ENCODE measurements around the gene NDUFA7. TPM values are rescaled to one million over a fixed set of nuclear protein-coding genes. Genes with fewer than 3 reads are reported as not detected.
"Not testable (repeated sequence)": the region's sequence is repeated elsewhere in the genome, so short reads cannot be mapped to it uniquely, and the experiment has no call there.

Gene NDUFA7
- total RNA-seq, 1 donor from 2014 or later, result 45.2 TPM

GRCh38 chr19:8319807-8320520 lies 1.2 kb downstream of the NDUFA7 start:
- no peak for DNase-seq (ENCODE audit: low spot score)

GRCh38 chr19:8318835-8319234 lies 2.3 kb downstream of the NDUFA7 start:
- not testable (repeated sequence) for DNase-seq (ENCODE audit: low spot score)

GRCh38 chr19:8316351-8317125 lies 4.6 kb downstream of the NDUFA7 start:
- DNase-seq (ENCODE audit: low spot score), result no peak

GRCh38 chr19:8314981-8315640 lies 6.1 kb downstream of the NDUFA7 start:
- not testable (repeated sequence) for DNase-seq (ENCODE audit: low spot score)

- no peak for DNase-seq (ENCODE audit: low spot score)
Measured at GRCh38 chr19:8311461-8312260, 9.5 kb downstream of the NDUFA7 start.

GRCh38 chr19:8310342-8311055 lies 10.7 kb downstream of the NDUFA7 start:
- DNase-seq (ENCODE audit: low spot score), result no peak

GRCh38 chr19:8308891-8309291 lies 12.3 kb downstream of the NDUFA7 start:
- DNase-seq (ENCODE audit: low spot score), result no peak

GRCh38 chr19:8307965-8308866 lies 13.0 kb downstream of the NDUFA7 start, which contains the start of gene CD320:
Gene CD320, minus strand, starts transcription at chr19:8308358. Its CDS starts 68 bp downstream, at chr19:8308290.
- DNase-seq (ENCODE audit: low spot score), result peak; percentile 92

- peak; percentile 7 for DNase-seq (ENCODE audit: low spot score)
Measured at GRCh38 chr19:8307400-8307964, 13.7 kb downstream of the NDUFA7 start.

- peak; percentile 10 for DNase-seq (ENCODE audit: low spot score)
Measured at GRCh38 chr19:8306235-8307054, 14.7 kb downstream of the NDUFA7 start.

GRCh38 chr19:8305798-8306197 lies 15.4 kb downstream of the NDUFA7 start:
- DNase-seq (ENCODE audit: low spot score), result peak; percentile 5

- DNase-seq (ENCODE audit: low spot score), result peak; percentile 9
Measured at GRCh38 chr19:8304841-8305621, 16.1 kb downstream of the NDUFA7 start.

GRCh38 chr19:8302734-8303133 lies 18.4 kb downstream of the NDUFA7 start:
- peak; percentile 6 for DNase-seq (ENCODE audit: low spot score)

GRCh38 chr19:8302357-8302691 lies 18.9 kb downstream of the NDUFA7 start:
- DNase-seq (ENCODE audit: low spot score), result peak; percentile 9

GRCh38 chr19:8291337-8291736 lies 29.8 kb downstream of the NDUFA7 start:
- DNase-seq (ENCODE audit: low spot score), result not testable (repeated sequence)

GRCh38 chr19:8276508-8276907 lies 44.7 kb downstream of the NDUFA7 start:
- not testable (repeated sequence) for DNase-seq (ENCODE audit: low spot score)

- DNase-seq (ENCODE audit: low spot score), result peak; percentile 5
Measured at GRCh38 chr19:8269724-8270123, 51.5 kb downstream of the NDUFA7 start.

GRCh38 chr19:8265872-8266271 lies 55.3 kb downstream of the NDUFA7 start:
- no peak for DNase-seq (ENCODE audit: low spot score)
